Measurements from ENCODE around the gene PGC. TPM values are rescaled to one million over a fixed set of nuclear protein-coding genes. Genes with fewer than 3 reads are reported as not detected.
A peak's percentile ranks its signal among the peaks of the same experiment; 100 is the strongest.

PGC gene
- total RNA-seq, 3 donors from 2014 or later: 3.2 TPM; not detected in 2

GRCh38 chr6:41789390-41789724 is 42.2 kb upstream of the PGC start:
- intact Hi-C loops (cut with DNase I; ENCODE audit: low total_unique reads): loop anchor here (10.0 kb wide), 1 partner anchor 145 kb away; no protein-coding TSS in a partner anchor
- no peak for DNase-seq (ENCODE audit: low spot score in 2 of 2)
- Histone ChIP-seq H3K4me1 (peaks cover 0 to 17% of the 10 kb centered on the region in 2 donors), H3K27me3 (no peaks in the 10 kb centered on the region), H3K4me3 (no peak overlapping the region), H3K36me3 (no peaks in the 10 kb centered on the region), H3K9me3 (no peaks in the 10 kb centered on the region), H3K27ac (no peak overlapping the region)
- TF ChIP-seq CTCF (IDR thresholded peaks at IDR 0.05): no peak
- no peak for TF ChIP-seq POLR2A (IDR thresholded peaks at IDR 0.05)
- TF ChIP-seq POLR2AphosphoS5 (IDR thresholded peaks at IDR 0.05): no peak

- DNase-seq (ENCODE audit: low spot score in 2 of 2): peak; percentile 92 to 96
- Histone ChIP-seq H3K27me3 (no peaks in the 10 kb centered on the region), H3K36me3 (no peaks in the 10 kb centered on the region), H3K4me1 (peaks cover 0 to 17% of the 10 kb centered on the region in 2 donors), H3K9me3 (no peaks in the 10 kb centered on the region), H3K4me3 (peak within 1 kb of the TSS; percentile 73 to 89 (median 78)), H3K27ac (peak within 1 kb of the TSS; percentile 93 to 95)
- intact Hi-C loops (cut with DNase I; ENCODE audit: low total_unique reads): loop anchor here (10.0 kb wide), 1 partner anchor 147 kb away; no protein-coding TSS in a partner anchor
- TF ChIP-seq POLR2A (IDR thresholded peaks at IDR 0.05): peak; percentile 63
- peak; percentile 86 to 94 (median 91) for TF ChIP-seq POLR2AphosphoS5 (IDR thresholded peaks at IDR 0.05)
- TF ChIP-seq CTCF (IDR thresholded peaks at IDR 0.05): peak; percentile 97 to 99 (median 98)
These were observed 40.2 kb upstream of the PGC start, which contains the start of gene TOMM6 for GRCh38 chr6:41787219-41787917. Gene TOMM6, plus strand, starts transcription at chr6:41787694. Its CDS starts 4 bp downstream, at chr6:41787698.

GRCh38 chr6:41786451-41787218 is 39.4 kb upstream of the PGC start:
- H3K27me3 ChIP-seq: no peaks in the 10 kb centered on the region
- intact Hi-C loops (cut with DNase I; ENCODE audit: low total_unique reads): loop anchor here (10.0 kb wide), 1 partner anchor 148 kb away; no protein-coding TSS in a partner anchor
- peaks cover 0 to 17% of the 10 kb centered on the region in 2 donors for H3K4me1 ChIP-seq
- peak; percentile 75 to 88 for DNase-seq (ENCODE audit: low spot score in 2 of 2)
- TF ChIP-seq CTCF (IDR thresholded peaks at IDR 0.05): peak; percentile 13 to 61 (median 34)
- peak in 2 of 3 donors; percentile 8 to 18 for TF ChIP-seq POLR2AphosphoS5 (IDR thresholded peaks at IDR 0.05)
- TF ChIP-seq POLR2A (IDR thresholded peaks at IDR 0.05): no peak
- peak overlapping the region; percentile 93 to 95 for H3K27ac ChIP-seq
- H3K9me3 ChIP-seq: no peaks in the 10 kb centered on the region
- H3K36me3 ChIP-seq: no peaks in the 10 kb centered on the region
- peak overlapping the region; percentile 73 to 89 (median 78) for H3K4me3 ChIP-seq

- Histone ChIP-seq H3K4me1 (peaks cover 5 to 21% of the 10 kb centered on the region in 2 donors), H3K27me3 (no peaks in the 10 kb centered on the region), H3K9me3 (no peaks in the 10 kb centered on the region), H3K36me3 (no peaks in the 10 kb centered on the region), H3K4me3 (peak overlapping the region; percentile 73 to 89 (median 78)), H3K27ac (peak overlapping the region; percentile 93 to 95)
- intact Hi-C loops (cut with DNase I; ENCODE audit: low total_unique reads): loop anchor here (10.0 kb wide), 1 partner anchor 149 kb away; no protein-coding TSS in a partner anchor
- TF ChIP-seq POLR2AphosphoS5 (IDR thresholded peaks at IDR 0.05) (no peak), CTCF (IDR thresholded peaks at IDR 0.05) (no peak), POLR2A (IDR thresholded peaks at IDR 0.05) (no peak)
- DNase-seq (ENCODE audit: low spot score in 2 of 2): no peak
These were observed 38.7 kb upstream of the PGC start for GRCh38 chr6:41785689-41786450.
